Neural cell (in vitro differentiated cells): ENCODE data around the gene NOM1.

Experiments used
- CTCF ChIP-seq: fragments of 450-650 bp; IDR thresholded peaks from 2 replicates; pipeline ENCODE4 v1.5.1; 2014; ENCODE audit warnings: antibody characterized with exemption, mild to moderate bottlenecking, moderate library complexity; ENCODE audit not compliant: poor library complexity, severe bottlenecking
- EP300 ChIP-seq: fragments of 450-650 bp; conservative IDR thresholded peaks from 2 replicates; pipeline ENCODE4 v1.6.1; 2014; ENCODE audit warnings: antibody characterized with exemption, mild to moderate bottlenecking, moderate library complexity; ENCODE audit not compliant: poor library complexity, severe bottlenecking
- EZH2 ChIP-seq: fragments of 200-600, 300-800 bp; shearing (Covaris generic), sonication (generic); IDR thresholded peaks from 2 replicates; pipeline ENCODE4 v1.6.1; 2014; ENCODE audit warnings: antibody characterized with exemption, low read length, borderline replicate concordance, mild to moderate bottlenecking; ENCODE audit not compliant: insufficient read depth, poor library complexity, severe bottlenecking
- MXI1 ChIP-seq: fragments of 450-650 bp; conservative IDR thresholded peaks from 2 replicates; pipeline ENCODE4 v1.6.1; 2014; ENCODE audit warnings: antibody characterized with exemption, mild to moderate bottlenecking; ENCODE audit not compliant: poor library complexity, severe bottlenecking

- TF ChIP-seq CTCF (no peak), MXI1 (no peak), EZH2 (no peak), EP300 (no peak)
Measured at GRCh38 chr7:157017603-157018327, 68.3 kb downstream of the NOM1 start.
